Testis (tissue), 2 donors: ENCODE results near the gene GOLT1A.
"Not testable (repeated sequence)": the region's sequence is repeated elsewhere in the genome, so short reads cannot be mapped to it uniquely, and the experiment has no call there.

Experiments used
- POLR2A ChIP-seq: fragments of 450-650 bp; IDR thresholded peaks from one replicate; pipeline ENCODE4 v1.6.1; 2017; ENCODE audit warnings: antibody characterized with exemption, mild to moderate bottlenecking, moderate library complexity
- TF ChIP-seq, protein P1 (sequence below), 3 experiments: fragments of 450-650 bp in 2 of 3; fragments of 200-600 bp in 1 of 3; sonication (generic) in 1 of 3; IDR thresholded peaks; one replicate each; pipeline ENCODE4 v1.5.1; 2016 to 2019; ENCODE audit warnings: antibody characterized with exemption in 3 of 3, mild to moderate bottlenecking in 2 of 3, moderate library complexity in 1 of 3

DNA sequence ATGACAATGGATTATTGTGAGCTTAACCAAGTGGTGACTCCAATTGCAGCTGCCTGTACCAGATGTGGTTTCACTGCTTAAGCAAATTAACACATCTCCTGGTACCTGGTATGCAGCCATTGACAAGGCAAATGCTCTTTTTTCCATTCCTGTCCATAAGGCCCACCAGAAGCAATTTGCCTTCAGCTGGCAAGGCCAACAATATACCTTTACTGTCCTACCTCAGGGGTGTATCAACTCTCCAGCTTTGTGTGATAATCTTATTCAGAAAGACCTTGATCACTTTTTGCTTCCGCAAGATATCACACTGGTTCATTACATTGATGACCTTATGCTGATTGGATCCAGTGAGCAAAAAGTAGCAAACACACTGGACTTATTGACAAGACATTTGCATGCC lies 23.7 kb upstream of the GOLT1A start:
- TF ChIP-seq, protein P1, sequence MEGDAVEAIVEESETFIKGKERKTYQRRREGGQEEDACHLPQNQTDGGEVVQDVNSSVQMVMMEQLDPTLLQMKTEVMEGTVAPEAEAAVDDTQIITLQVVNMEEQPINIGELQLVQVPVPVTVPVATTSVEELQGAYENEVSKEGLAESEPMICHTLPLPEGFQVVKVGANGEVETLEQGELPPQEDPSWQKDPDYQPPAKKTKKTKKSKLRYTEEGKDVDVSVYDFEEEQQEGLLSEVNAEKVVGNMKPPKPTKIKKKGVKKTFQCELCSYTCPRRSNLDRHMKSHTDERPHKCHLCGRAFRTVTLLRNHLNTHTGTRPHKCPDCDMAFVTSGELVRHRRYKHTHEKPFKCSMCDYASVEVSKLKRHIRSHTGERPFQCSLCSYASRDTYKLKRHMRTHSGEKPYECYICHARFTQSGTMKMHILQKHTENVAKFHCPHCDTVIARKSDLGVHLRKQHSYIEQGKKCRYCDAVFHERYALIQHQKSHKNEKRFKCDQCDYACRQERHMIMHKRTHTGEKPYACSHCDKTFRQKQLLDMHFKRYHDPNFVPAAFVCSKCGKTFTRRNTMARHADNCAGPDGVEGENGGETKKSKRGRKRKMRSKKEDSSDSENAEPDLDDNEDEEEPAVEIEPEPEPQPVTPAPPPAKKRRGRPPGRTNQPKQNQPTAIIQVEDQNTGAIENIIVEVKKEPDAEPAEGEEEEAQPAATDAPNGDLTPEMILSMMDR (IDR thresholded peaks at IDR 0.05), result not testable (repeated sequence)
- TF ChIP-seq POLR2A, result not testable (repeated sequence)
